RCC 7860 (cell line): ENCODE data around the gene MGMT.

Source experiments
- DNase-seq: peaks from one replicate; pipeline ENCODE4 v3.0.0-alpha.2; 2015; ENCODE audit warnings: low spot score
- FAIRE-seq: peaks from 2 replicates; lab custom pipeline; 2012; peaks lifted over from hg19 to GRCh38; lab: Jason Lieb, UNC

Gene MGMT

GRCh38 chr10:129675027-129675769 lies 208.2 kb downstream of the MGMT start:
- FAIRE-seq: no peak
- no peak for DNase-seq

- no peak for FAIRE-seq
- DNase-seq: no peak
These were observed 209.0 kb downstream of the MGMT start for GRCh38 chr10:129676014-129676413.

- DNase-seq (no peak), FAIRE-seq (no peak)
These were observed 210.4 kb downstream of the MGMT start for GRCh38 chr10:129677377-129677927.

- DNase-seq (no peak), FAIRE-seq (no peak)
These were observed 211.1 kb downstream of the MGMT start for GRCh38 chr10:129678186-129678585.

- DNase-seq: no peak
- no peak for FAIRE-seq
These were observed 212.2 kb downstream of the MGMT start for GRCh38 chr10:129679207-129679606.

- DNase-seq: no peak
- no peak for FAIRE-seq
These were observed 213.8 kb downstream of the MGMT start for GRCh38 chr10:129680661-129681344.

GRCh38 chr10:129681856-129682255 lies 214.8 kb downstream of the MGMT start:
- DNase-seq (no peak), FAIRE-seq (no peak)

GRCh38 chr10:129683519-129683918 lies 216.5 kb downstream of the MGMT start:
- no peak for FAIRE-seq
- no peak for DNase-seq

GRCh38 chr10:129683920-129684319 lies 216.9 kb downstream of the MGMT start:
- FAIRE-seq (no peak), DNase-seq (no peak)

- no peak for DNase-seq
- FAIRE-seq: no peak
These were observed 218.2 kb downstream of the MGMT start for GRCh38 chr10:129685271-129685670.

GRCh38 chr10:129689671-129690071 lies 222.6 kb downstream of the MGMT start:
- FAIRE-seq: no peak
- DNase-seq: no peak

- FAIRE-seq (no peak), DNase-seq (no peak)
These were observed 223.4 kb downstream of the MGMT start for GRCh38 chr10:129690248-129691070.

- no peak for FAIRE-seq
- no peak for DNase-seq
These were observed 225.7 kb downstream of the MGMT start for GRCh38 chr10:129692695-129693094.

- no peak for DNase-seq
These were observed 226.3 kb downstream of the MGMT start for GRCh38 chr10:129693382-129693781.

GRCh38 chr10:129694184-129694583 lies 227.1 kb downstream of the MGMT start:
- DNase-seq (no peak), FAIRE-seq (no peak)

More at GRCh38 chr10:129693382-129693781, 226.3 kb downstream of the MGMT start:
- no peak for FAIRE-seq

- DNase-seq (no peak), FAIRE-seq (no peak)
These were observed 227.7 kb downstream of the MGMT start for GRCh38 chr10:129694691-129695243.

GRCh38 chr10:129695671-129696070 lies 228.6 kb downstream of the MGMT start:
- DNase-seq (no peak), FAIRE-seq (no peak)

- FAIRE-seq (no peak), DNase-seq (no peak)
These were observed 229.6 kb downstream of the MGMT start for GRCh38 chr10:129696636-129697035.

- FAIRE-seq: no peak
- no peak for DNase-seq
These were observed 230.6 kb downstream of the MGMT start for GRCh38 chr10:129697463-129698247.

GRCh38 chr10:129699722-129700340 lies 232.8 kb downstream of the MGMT start:
- DNase-seq (no peak), FAIRE-seq (no peak)
